Measurements from ENCODE around the gene SMCO3.

DNA sequence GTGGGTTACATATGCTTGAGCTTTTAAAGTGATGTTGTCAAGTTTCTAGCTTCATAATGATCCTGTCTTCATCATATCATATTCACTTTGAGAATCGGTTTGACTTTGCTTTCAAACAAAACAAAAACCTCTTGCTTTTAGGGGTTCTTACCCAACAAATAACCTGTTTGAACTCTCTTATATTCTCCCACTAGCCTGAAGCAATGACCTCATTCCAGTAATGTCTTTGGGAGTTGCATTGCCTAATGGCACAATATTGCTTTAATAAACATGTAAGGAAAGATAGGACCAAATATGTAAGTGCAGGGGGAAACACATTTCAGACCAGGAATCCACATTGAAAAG, 38.4 kb downstream of the SMCO3 start:
- TF ChIP-seq, protein P1, sequence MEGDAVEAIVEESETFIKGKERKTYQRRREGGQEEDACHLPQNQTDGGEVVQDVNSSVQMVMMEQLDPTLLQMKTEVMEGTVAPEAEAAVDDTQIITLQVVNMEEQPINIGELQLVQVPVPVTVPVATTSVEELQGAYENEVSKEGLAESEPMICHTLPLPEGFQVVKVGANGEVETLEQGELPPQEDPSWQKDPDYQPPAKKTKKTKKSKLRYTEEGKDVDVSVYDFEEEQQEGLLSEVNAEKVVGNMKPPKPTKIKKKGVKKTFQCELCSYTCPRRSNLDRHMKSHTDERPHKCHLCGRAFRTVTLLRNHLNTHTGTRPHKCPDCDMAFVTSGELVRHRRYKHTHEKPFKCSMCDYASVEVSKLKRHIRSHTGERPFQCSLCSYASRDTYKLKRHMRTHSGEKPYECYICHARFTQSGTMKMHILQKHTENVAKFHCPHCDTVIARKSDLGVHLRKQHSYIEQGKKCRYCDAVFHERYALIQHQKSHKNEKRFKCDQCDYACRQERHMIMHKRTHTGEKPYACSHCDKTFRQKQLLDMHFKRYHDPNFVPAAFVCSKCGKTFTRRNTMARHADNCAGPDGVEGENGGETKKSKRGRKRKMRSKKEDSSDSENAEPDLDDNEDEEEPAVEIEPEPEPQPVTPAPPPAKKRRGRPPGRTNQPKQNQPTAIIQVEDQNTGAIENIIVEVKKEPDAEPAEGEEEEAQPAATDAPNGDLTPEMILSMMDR (CRISPR knock-in tag; IDR thresholded peaks at IDR 0.05), result no peak
- TF ChIP-seq EZH2 (conservative IDR thresholded peaks at IDR 0.05; ENCODE audit: low read depth, low read length) (no peak), PHB2 (IDR thresholded peaks at IDR 0.05; ENCODE audit: partially characterized antibody) (no peak), SIN3B (IDR thresholded peaks at IDR 0.05; ENCODE audit: low read length) (no peak), ZNF660 (CRISPR knock-in tag; IDR thresholded peaks at IDR 0.05; ENCODE audit: borderline replicate concordance, low read depth) (no peak), ZNF564 (CRISPR knock-in tag; IDR thresholded peaks at IDR 0.05) (no peak), ZMYM3 (CRISPR knock-in tag; IDR thresholded peaks at IDR 0.05) (no peak), FIP1L1 (IDR thresholded peaks at IDR 0.05; ENCODE audit: borderline replicate concordance, insufficient read depth, low read depth, low read length) (no peak), SSRP1 (CRISPR knock-in tag; IDR thresholded peaks at IDR 0.05) (no peak), ZEB1 (IDR thresholded peaks at IDR 0.05; ENCODE audit: insufficient replicate concordance, low read depth) (no peak), POLR2A (IDR thresholded peaks at IDR 0.05; ENCODE audit: insufficient read depth in 1 of 2, low read depth in 2 of 2, low read length in 2 of 2) (no peak)
- TF ChIP-seq, protein P2, sequence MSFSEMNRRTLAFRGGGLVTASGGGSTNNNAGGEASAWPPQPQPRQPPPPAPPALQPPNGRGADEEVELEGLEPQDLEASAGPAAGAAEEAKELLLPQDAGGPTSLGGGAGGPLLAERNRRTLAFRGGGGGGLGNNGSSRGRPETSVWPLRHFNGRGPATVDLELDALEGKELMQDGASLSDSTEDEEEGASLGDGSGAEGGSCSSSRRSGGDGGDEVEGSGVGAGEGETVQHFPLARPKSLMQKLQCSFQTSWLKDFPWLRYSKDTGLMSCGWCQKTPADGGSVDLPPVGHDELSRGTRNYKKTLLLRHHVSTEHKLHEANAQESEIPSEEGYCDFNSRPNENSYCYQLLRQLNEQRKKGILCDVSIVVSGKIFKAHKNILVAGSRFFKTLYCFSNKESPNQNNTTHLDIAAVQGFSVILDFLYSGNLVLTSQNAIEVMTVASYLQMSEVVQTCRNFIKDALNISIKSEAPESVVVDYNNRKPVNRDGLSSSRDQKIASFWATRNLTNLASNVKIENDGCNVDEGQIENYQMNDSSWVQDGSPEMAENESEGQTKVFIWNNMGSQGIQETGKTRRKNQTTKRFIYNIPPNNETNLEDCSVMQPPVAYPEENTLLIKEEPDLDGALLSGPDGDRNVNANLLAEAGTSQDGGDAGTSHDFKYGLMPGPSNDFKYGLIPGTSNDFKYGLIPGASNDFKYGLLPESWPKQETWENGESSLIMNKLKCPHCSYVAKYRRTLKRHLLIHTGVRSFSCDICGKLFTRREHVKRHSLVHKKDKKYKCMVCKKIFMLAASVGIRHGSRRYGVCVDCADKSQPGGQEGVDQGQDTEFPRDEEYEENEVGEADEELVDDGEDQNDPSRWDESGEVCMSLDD (CRISPR knock-in tag; IDR thresholded peaks at IDR 0.05; ENCODE audit: borderline replicate concordance), result no peak
